CD4-positive, CD25-positive, alpha-beta regulatory T cell (primary cell): ENCODE measurements around the gene SPZ1. TPM values are rescaled to one million over a fixed set of nuclear protein-coding genes. Genes with fewer than 3 reads are reported as not detected.

Experiments
- ATAC-seq, 2 donors: fragments of 150-1000 bp; cut with Tn5 transposase; one replicate each; pipeline ENCODE4 v1.10.0; 2021; ENCODE audit warnings: low read depth in 2 of 2, moderate number of reproducible peaks in 2 of 2, moderate library complexity in 1 of 2
- DNase-seq, 3 donors: peaks; one replicate each; pipeline versions ENCODE4 v3.0.0 to v3.0.0-alpha.2; 2012 to 2022; ENCODE audit warnings: mixed read lengths in 1 of 3
- H3K27ac ChIP-seq: one replicate; pipeline ENCODE4 v1.7.0; 2013; ENCODE audit warnings: mild to moderate bottlenecking, low read length; ENCODE audit not compliant: insufficient read depth, poor library complexity, severe bottlenecking
- H3K27me3 ChIP-seq: one replicate; pipeline ENCODE4 v1.7.0; 2013; ENCODE audit warnings: low read length; ENCODE audit not compliant: control insufficient read depth, insufficient read depth
- H3K36me3 ChIP-seq: one replicate; pipeline ENCODE4 v1.7.0; 2013; ENCODE audit warnings: mild to moderate bottlenecking, low read length, moderate library complexity; ENCODE audit not compliant: control insufficient read depth, insufficient read depth
- H3K4me1 ChIP-seq: 2 replicates; pipeline ENCODE4 v1.7.0; 2013; ENCODE audit warnings: mild to moderate bottlenecking, low read length; ENCODE audit not compliant: insufficient read depth, control insufficient read depth, poor library complexity, severe bottlenecking
- H3K4me3 ChIP-seq: one replicate; pipeline ENCODE4 v1.7.0; 2013; ENCODE audit warnings: low read depth, mild to moderate bottlenecking, low read length, moderate library complexity
- H3K9me3 ChIP-seq, 2 experiments: 1 replicate in 1 of 2; 2 replicates in 1 of 2; pipeline ENCODE4 v1.7.0; 2013; ENCODE audit warnings: low read length in 2 of 2, mild to moderate bottlenecking in 1 of 2, moderate library complexity in 1 of 2; ENCODE audit not compliant: control insufficient read depth in 2 of 2
- H3K27ac Mint-ChIP-seq, 3 donors: one replicate each; pipeline ENCODE4 v1.8.0; 2020 to 2022; ENCODE audit warnings: mild to moderate bottlenecking in 3 of 3, mixed read lengths in 3 of 3, moderate library complexity in 2 of 3
- H3K27me3 Mint-ChIP-seq: one replicate; pipeline ENCODE4 v1.8.0; 2022; ENCODE audit warnings: mild to moderate bottlenecking, mixed read lengths
- H3K36me3 Mint-ChIP-seq: one replicate; pipeline ENCODE4 v1.8.0; 2020; ENCODE audit warnings: mixed read lengths
- H3K4me1 Mint-ChIP-seq, 4 donors: one replicate each; pipeline ENCODE4 v1.8.0; 2020 to 2022; ENCODE audit warnings: mixed read lengths in 4 of 4, mild to moderate bottlenecking in 1 of 4
- H3K4me3 Mint-ChIP-seq, 4 donors: one replicate each; pipeline ENCODE4 v1.8.0; 2020 to 2022; ENCODE audit warnings: mild to moderate bottlenecking in 4 of 4, mixed read lengths in 4 of 4, moderate library complexity in 3 of 4
- H3K9me3 Mint-ChIP-seq, 7 donors: one replicate each; pipeline ENCODE4 v1.8.0; 2020 to 2022; ENCODE audit warnings: mixed read lengths in 7 of 7, mild to moderate bottlenecking in 3 of 7, moderate library complexity in 2 of 7
- polyA plus RNA-seq, 4 donors: library from polyadenylated mRNA; unstranded; fragments of 300-500 nt; fragmentation: Illumina TruSeq; gene quantifications; one replicate each; pipeline ENCODE4 v1.2.3, GENCODE V29; 2021
- total RNA-seq: library from RNA; stranded (reverse); gene quantifications from one replicate; pipeline ENCODE4 v1.2.3, GENCODE V29; 2022

The SPZ1 gene
- total and polyA plus RNA-seq, 5 donors from 2014 or later = not detected

DNA sequence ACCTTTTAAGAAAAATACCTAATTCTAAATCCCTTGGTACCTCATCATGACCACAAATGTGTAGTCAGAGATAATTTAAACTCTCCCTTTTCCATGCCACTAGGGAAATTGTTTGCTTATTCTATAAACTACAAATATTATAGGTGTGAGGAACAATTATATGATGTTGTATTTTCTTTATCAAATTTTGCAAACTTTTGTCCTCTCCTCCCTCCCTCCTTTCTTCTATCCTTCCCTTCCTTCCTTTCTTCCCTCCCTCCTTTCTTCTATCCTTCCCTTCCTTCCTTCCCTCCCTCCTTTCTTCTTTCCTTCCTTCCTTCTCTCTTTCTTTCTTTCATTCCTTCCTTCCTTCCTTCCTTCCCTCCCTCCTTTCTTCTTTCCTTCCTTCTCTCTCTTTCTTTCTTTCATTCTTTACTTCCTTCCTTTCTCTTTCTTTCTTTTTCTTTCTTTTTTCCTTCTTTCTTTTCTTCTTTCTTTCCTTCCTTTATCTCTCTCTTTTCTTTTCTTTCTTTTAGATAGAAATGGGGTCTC lies 41.2 kb downstream of the SPZ1 start:
- no peaks in the 10 kb centered on the region for H3K36me3 ChIP-seq
- no peaks in the 10 kb centered on the region for H3K9me3 ChIP-seq
- H3K4me1 ChIP-seq = no peaks in the 10 kb centered on the region
- H3K36me3 Mint-ChIP-seq = no peaks in the 10 kb centered on the region
- H3K4me3 Mint-ChIP-seq = no peak overlapping the region
- no peak overlapping the region for H3K27ac ChIP-seq
- no peak for ATAC-seq
- DNase-seq = no peak
- no peaks in the 10 kb centered on the region for H3K4me1 Mint-ChIP-seq
- H3K27me3 Mint-ChIP-seq = peaks cover 5% of the 10 kb centered on the region
- H3K4me3 ChIP-seq = no peak overlapping the region
- H3K27me3 ChIP-seq = no peaks in the 10 kb centered on the region
- no peak overlapping the region for H3K27ac Mint-ChIP-seq
- peaks cover 0 to 2% (median 0%) of the 10 kb centered on the region in 7 donors for H3K9me3 Mint-ChIP-seq

- no peak for ATAC-seq
- DNase-seq = no peak
- peaks cover 0 to 2% (median 0%) of the 10 kb centered on the region in 7 donors for H3K9me3 Mint-ChIP-seq
- no peaks in the 10 kb centered on the region for H3K4me1 ChIP-seq
- H3K27me3 Mint-ChIP-seq = peaks cover 10% of the 10 kb centered on the region
- H3K4me3 Mint-ChIP-seq = no peak overlapping the region
- no peaks in the 10 kb centered on the region for H3K36me3 Mint-ChIP-seq
- H3K27me3 ChIP-seq = no peaks in the 10 kb centered on the region
- H3K36me3 ChIP-seq = no peaks in the 10 kb centered on the region
- H3K4me3 ChIP-seq = no peak overlapping the region
- no peak overlapping the region for H3K27ac Mint-ChIP-seq
- H3K4me1 Mint-ChIP-seq = no peaks in the 10 kb centered on the region
- H3K9me3 ChIP-seq = no peaks in the 10 kb centered on the region
- no peak overlapping the region for H3K27ac ChIP-seq
Measured at GRCh38 chr5:80364892-80365291, 45.1 kb downstream of the SPZ1 start.

DNA sequence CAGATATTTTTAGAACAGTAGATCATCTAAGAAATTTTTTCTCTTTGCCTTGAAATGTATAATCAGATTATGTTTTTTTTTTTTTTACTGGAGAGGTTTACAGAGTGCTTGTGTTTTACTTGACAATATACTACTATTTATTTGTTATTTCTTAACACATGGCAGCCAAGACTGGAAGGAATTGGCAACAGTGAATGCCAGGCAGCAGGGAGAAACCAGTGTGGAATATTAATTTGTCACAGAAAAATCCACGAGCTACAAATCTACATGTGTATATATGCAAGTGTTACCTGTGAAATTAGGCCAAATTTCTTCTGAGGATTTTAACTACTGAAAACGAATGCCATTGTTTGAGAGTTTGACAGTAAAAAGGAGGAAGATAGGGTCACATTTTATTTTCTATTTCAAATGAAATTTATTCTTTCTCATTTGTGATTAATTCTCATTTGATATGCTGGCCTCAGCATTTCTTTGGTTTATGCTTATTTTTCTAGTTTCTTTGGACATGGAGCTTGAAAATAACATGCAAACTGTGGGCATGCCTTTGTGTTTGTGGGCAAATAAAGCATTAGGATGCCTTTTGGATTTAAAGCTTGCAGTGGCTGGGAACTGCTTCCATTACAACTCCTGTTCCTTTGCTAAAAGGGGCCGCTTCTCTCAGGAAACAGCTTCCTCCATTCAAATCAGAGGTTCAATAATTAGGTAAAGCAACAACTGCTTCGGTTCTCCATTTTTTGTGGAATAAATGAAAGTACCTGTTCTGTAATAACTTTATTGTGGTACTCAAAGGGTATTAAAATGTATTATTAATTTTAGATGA lies 49.1 kb downstream of the SPZ1 start:
- peaks cover 0 to 3% (median 0%) of the 10 kb centered on the region in 7 donors for H3K9me3 Mint-ChIP-seq

DNA sequence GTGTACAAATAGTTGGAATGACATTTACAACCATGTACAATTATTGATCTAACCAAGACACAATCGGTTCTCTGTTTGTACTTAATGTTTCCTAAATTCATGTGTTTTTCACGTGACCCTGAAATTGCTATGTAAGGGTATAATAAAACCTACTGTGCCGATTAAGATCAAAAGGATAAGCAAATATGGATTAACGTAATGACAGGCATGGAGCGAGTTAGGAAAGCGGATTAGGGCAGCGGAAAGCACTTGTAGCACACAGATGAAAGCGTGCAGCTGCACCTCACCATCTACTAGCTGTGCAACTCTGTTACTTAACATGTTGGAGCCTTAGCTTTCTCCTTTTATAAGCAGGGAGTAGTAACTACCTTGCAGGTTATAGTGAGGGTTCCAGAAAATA lies 49.7 kb downstream of the SPZ1 start:
- Mint-ChIP-seq H3K4me1 (no peaks in the 10 kb centered on the region), H3K9me3 (peaks cover 0 to 4% (median 0%) of the 10 kb centered on the region in 7 donors), H3K4me3 (no peak overlapping the region), H3K27ac (no peak overlapping the region), H3K27me3 (peaks cover 18% of the 10 kb centered on the region), H3K36me3 (peaks cover 4% of the 10 kb centered on the region)
- H3K4me3 ChIP-seq = no peak overlapping the region
- DNase-seq (no peak), ATAC-seq (no peak)
- H3K27me3 ChIP-seq = peaks cover 2% of the 10 kb centered on the region
- no peak overlapping the region for H3K27ac ChIP-seq
- H3K4me1 ChIP-seq = no peaks in the 10 kb centered on the region
- H3K36me3 ChIP-seq = no peaks in the 10 kb centered on the region
- no peaks in the 10 kb centered on the region for H3K9me3 ChIP-seq

More for the DNA sequence above, 49.1 kb downstream of the SPZ1 start:
- Histone ChIP-seq H3K9me3 (no peaks in the 10 kb centered on the region), H3K27me3 (peaks cover 2% of the 10 kb centered on the region), H3K4me1 (no peaks in the 10 kb centered on the region), H3K4me3 (no peak overlapping the region), H3K27ac (no peak overlapping the region), H3K36me3 (no peaks in the 10 kb centered on the region)
- H3K36me3 Mint-ChIP-seq = peaks cover 4% of the 10 kb centered on the region
- DNase-seq = no peak
- peaks cover 18% of the 10 kb centered on the region for H3K27me3 Mint-ChIP-seq
- H3K4me3 Mint-ChIP-seq = no peak overlapping the region
- no peak for ATAC-seq
- no peaks in the 10 kb centered on the region for H3K4me1 Mint-ChIP-seq
- no peak overlapping the region for H3K27ac Mint-ChIP-seq

- no peak overlapping the region for H3K27ac Mint-ChIP-seq
- no peak overlapping the region for H3K4me3 Mint-ChIP-seq
- no peaks in the 10 kb centered on the region for H3K4me1 ChIP-seq
- peaks cover 4% of the 10 kb centered on the region for H3K36me3 Mint-ChIP-seq
- H3K27me3 Mint-ChIP-seq = peaks cover 16% of the 10 kb centered on the region
- no peaks in the 10 kb centered on the region for H3K36me3 ChIP-seq
- no peak for ATAC-seq
- no peaks in the 10 kb centered on the region for H3K4me1 Mint-ChIP-seq
- no peak overlapping the region for H3K4me3 ChIP-seq
- peaks cover 2% of the 10 kb centered on the region for H3K27me3 ChIP-seq
- DNase-seq = no peak
- H3K27ac ChIP-seq = no peak overlapping the region
- peaks cover 0 to 4% (median 0%) of the 10 kb centered on the region in 7 donors for H3K9me3 Mint-ChIP-seq
- H3K9me3 ChIP-seq = no peaks in the 10 kb centered on the region
Measured at GRCh38 chr5:80370390-80370789, 50.6 kb downstream of the SPZ1 start.

Other genes starting within 250 kb of the SPZ1 start
- gene SERINC5, start 64.0 kb upstream of the SPZ1 start, total RNA-seq = 80.3 TPM
- gene SERINC5, start 64.0 kb upstream of the SPZ1 start, polyA plus RNA-seq = 10 to 100 TPM; 12.7 to 21.5 (median 14.9) TPM
- gene ZFYVE16, start 88.1 kb downstream of the SPZ1 start, total RNA-seq = 15.5 TPM
- 1 to 10 TPM; 2.3 to 4.1 (median 3.4) TPM for gene ZFYVE16, start 88.1 kb downstream of the SPZ1 start, polyA plus RNA-seq
- 0.32 TPM for gene FAM151B, start 168.1 kb downstream of the SPZ1 start, total RNA-seq
- not detected for gene FAM151B, start 168.1 kb downstream of the SPZ1 start, polyA plus RNA-seq